IgD-negative memory B cell (primary cell): ENCODE data around the gene EVX2. TPM values are rescaled to one million over a fixed set of nuclear protein-coding genes. Genes with fewer than 3 reads are reported as not detected.

Experiments
- H3K27ac Mint-ChIP-seq, 3 donors: one replicate each; pipeline ENCODE4 v1.8.0; 2020 to 2022; ENCODE audit warnings: mild to moderate bottlenecking in 3 of 3, mixed read lengths in 3 of 3, moderate library complexity in 1 of 3
- H3K27me3 Mint-ChIP-seq: one replicate; pipeline ENCODE4 v1.8.0; 2021; ENCODE audit warnings: mixed read lengths
- H3K36me3 Mint-ChIP-seq: one replicate; pipeline ENCODE4 v1.8.0; 2020; ENCODE audit warnings: mild to moderate bottlenecking, mixed read lengths
- H3K4me1 Mint-ChIP-seq, 3 donors: one replicate each; pipeline ENCODE4 v1.8.0; 2020 to 2022; ENCODE audit warnings: mixed read lengths in 3 of 3, mild to moderate bottlenecking in 1 of 3
- H3K4me3 Mint-ChIP-seq, 4 donors: one replicate each; pipeline ENCODE4 v1.8.0; 2020 to 2022; ENCODE audit warnings: mild to moderate bottlenecking in 4 of 4, mixed read lengths in 4 of 4, moderate library complexity in 3 of 4
- H3K9me3 Mint-ChIP-seq, 3 donors: one replicate each; pipeline ENCODE4 v1.8.0; 2020 to 2021; ENCODE audit warnings: mixed read lengths in 3 of 3, mild to moderate bottlenecking in 1 of 3
- polyA plus RNA-seq: library from polyadenylated mRNA; unstranded; fragments of 300-500 nt; fragmentation: Illumina TruSeq; gene quantifications from one replicate; pipeline ENCODE4 v1.2.3, GENCODE V29; 2021

EVX2 gene
- polyA plus RNA-seq, 1 donor from 2014 or later: not detected

DNA sequence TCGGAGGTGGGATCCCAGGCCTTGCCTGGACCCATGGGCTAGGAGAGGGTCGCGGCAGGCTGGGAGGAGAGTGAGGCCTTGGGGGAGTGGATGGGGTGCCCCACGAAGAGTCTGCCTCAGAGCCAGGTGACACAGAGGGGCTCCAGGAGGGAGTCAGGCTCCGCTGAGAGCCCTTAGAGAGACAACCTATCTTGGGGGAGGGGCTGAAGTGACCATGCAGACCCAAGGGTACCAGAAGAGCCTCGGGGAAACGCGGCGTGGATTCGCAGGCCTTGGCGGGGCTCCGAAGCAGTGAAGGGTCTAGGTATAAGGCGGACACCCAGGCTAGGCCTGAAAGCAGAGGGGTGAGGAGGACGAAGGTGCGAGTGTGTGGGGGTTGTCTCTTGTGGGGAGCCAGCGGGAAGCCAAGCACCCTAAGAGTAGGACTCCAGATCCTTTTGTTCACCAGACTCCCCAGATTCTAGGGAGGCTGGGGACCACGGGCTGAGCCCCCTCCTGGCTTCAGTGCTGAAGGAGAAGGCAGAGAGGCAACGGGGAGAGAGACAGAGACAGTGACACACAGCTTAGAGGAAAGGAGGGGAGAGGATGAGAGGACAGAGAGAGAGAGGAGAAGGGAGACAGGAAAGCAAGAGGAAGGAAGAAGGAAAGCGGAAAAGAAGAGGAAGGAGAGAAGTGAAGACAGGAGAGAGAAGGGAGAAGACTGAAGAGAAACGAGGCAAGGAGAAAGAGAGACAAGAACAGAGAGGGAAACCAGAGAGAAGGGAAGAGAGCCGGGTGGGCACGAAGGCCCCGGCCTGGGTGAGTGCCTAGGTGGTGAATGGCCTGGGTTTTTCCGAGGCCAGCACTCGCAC, 22.2 kb upstream of the EVX2 start:
- Mint-ChIP-seq H3K4me1 (peaks cover 0 to 6% (median 5%) of the 10 kb centered on the region in 3 donors), H3K27ac (peak overlapping the region; percentile 50 to 96 (median 83)), H3K27me3 (peaks cover 66% of the 10 kb centered on the region), H3K9me3 (peaks cover 1 to 18% (median 4%) of the 10 kb centered on the region in 3 donors), H3K36me3 (peaks cover 5% of the 10 kb centered on the region), H3K4me3 (peak overlapping the region in 3 of 4 donors; percentile 50 to 79 (median 73))

DNA sequence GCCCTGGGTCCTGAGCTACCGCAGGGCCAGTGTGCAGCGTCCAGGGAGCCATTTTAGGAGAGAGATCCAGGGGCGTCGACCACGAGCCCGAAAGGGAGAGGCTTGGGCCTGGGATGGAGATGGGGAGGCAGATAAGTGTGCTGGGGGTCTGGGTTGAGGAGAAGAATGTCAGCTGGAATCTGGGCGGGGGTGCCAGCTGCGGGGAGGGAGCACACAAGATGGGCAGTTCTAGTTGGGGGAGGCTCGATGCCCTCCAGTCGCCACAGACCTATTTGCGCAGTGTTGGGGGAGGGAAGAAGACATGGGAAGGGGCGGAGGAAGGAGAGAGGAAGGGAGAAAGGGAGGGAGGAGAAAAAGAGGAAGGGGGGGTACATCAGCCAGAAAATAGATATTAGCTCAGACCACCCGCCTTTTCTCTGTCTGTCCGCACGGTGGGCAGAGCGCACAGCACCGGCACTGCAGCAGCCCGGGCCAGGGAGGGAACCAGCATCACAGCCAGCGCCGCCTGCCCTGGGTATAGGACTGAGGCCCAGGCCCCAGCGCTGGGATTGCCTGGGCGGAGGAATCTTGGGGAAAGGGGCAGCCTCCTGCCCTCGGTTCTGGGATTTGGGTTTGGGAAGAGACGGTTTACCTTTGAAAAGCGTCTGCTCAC, 21.4 kb upstream of the EVX2 start:
- peaks cover 1 to 18% (median 4%) of the 10 kb centered on the region in 3 donors for H3K9me3 Mint-ChIP-seq
- H3K4me3 Mint-ChIP-seq: peak overlapping the region in 1 of 4 donors; percentile 73
- H3K27ac Mint-ChIP-seq: peak overlapping the region in 2 of 3 donors; percentile 41 to 96
- H3K36me3 Mint-ChIP-seq: peaks cover 5% of the 10 kb centered on the region
- H3K27me3 Mint-ChIP-seq: peaks cover 73% of the 10 kb centered on the region
- peaks cover 0 to 6% (median 5%) of the 10 kb centered on the region in 3 donors for H3K4me1 Mint-ChIP-seq

GRCh38 chr2:176104316-176105077, 20.7 kb upstream of the EVX2 start:
- Mint-ChIP-seq H3K4me3 (peak overlapping the region in 1 of 4 donors; percentile 27), H3K4me1 (peaks cover 0 to 6% (median 5%) of the 10 kb centered on the region in 3 donors), H3K36me3 (peaks cover 5% of the 10 kb centered on the region), H3K9me3 (peaks cover 1 to 16% (median 3%) of the 10 kb centered on the region in 3 donors), H3K27ac (peak overlapping the region in 2 of 3 donors; percentile 59 to 96), H3K27me3 (peaks cover 72% of the 10 kb centered on the region)

DNA sequence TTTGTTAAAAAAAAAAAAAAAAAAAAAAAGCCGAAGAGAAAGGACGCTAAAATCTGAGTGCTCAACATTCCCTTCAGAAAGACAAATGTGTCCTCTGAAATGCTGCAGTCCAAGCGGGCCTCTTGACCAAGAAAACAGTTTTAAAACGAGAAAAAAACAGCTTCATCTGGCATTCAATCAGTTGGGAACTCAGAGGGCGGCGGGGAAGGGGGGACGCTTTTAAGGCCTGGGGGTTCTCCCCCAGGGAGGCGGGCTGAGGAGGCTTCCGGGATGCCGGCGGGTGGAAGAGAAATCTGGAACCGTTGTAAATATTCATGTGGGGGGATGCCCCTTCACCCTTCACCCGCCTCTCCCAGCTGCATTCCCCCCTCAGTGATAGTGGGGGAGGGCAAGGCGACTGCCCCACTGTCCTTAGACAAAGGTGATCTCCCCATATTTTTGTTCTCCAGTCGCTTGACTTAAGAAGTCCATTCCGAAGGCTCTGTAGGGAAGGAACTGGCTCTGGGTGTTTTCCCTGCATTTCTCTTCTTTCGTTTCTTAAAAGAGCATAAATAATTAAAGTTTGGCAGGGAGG, 20.1 kb upstream of the EVX2 start:
- Mint-ChIP-seq H3K27me3 (peaks cover 72% of the 10 kb centered on the region), H3K9me3 (peaks cover 0 to 12% (median 1%) of the 10 kb centered on the region in 3 donors), H3K4me1 (peaks cover 0 to 5% (median 3%) of the 10 kb centered on the region in 3 donors), H3K36me3 (peaks cover 2% of the 10 kb centered on the region), H3K27ac (peak overlapping the region in 2 of 3 donors; percentile 80 to 96), H3K4me3 (peak overlapping the region in 1 of 4 donors; percentile 27)

DNA sequence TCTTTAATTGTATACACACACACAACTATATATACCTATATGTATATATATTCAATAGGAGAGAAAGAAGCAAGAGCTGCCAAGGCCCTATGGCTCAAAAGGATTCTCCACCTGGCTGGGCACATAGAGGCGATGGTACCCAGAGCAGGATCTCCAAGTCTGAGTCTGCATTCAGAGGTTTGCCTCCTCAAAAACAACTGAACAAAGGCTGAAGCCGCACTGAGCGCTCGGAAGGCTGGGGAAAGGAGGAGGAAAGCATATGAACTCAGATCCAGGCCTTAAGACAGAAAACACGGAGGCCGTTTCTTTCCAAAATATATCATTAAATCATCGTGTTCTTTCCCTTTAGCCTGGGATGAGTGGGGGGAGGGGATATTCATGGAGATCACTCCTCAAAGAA, 19.4 kb upstream of the EVX2 start:
- H3K27ac Mint-ChIP-seq: peak overlapping the region in 2 of 3 donors; percentile 71 to 87
- peaks cover 0 to 5% (median 3%) of the 10 kb centered on the region in 3 donors for H3K4me1 Mint-ChIP-seq
- peak overlapping the region in 2 of 4 donors; percentile 72 to 77 for H3K4me3 Mint-ChIP-seq
- H3K9me3 Mint-ChIP-seq: peaks cover 0 to 10% (median 1%) of the 10 kb centered on the region in 3 donors
- H3K27me3 Mint-ChIP-seq: peaks cover 74% of the 10 kb centered on the region
- peaks cover 2% of the 10 kb centered on the region for H3K36me3 Mint-ChIP-seq

DNA sequence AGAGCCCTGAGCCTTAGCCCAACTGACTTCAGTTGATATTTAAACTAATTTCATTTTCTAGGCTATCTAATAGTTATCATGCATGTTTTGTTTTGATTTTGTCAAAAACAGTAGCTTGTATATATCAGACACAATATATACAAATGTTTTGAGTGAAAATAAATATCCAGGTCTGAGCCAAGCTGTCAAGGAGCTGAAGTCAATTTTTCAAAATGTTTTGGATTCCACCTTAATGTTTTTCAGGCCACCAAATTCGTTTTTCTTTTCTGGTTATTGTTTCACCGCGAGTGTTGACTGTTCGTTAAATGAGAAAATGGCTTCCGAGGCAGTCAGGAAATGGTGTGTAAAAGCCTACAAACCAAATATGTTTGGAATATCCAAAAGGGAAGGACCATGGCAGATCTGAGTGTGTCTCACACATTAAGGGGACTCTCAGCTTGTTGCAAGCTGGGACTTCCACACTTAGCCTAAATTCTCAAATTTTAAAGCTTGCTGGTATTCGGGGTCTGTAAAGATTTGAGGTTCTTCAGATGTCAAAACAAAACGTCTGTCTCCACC, 18.6 kb upstream of the EVX2 start:
- Mint-ChIP-seq H3K4me1 (peaks cover 0 to 8% (median 5%) of the 10 kb centered on the region in 3 donors), H3K27me3 (peaks cover 81% of the 10 kb centered on the region), H3K9me3 (peaks cover 0 to 10% (median 1%) of the 10 kb centered on the region in 3 donors), H3K27ac (peak overlapping the region in 1 of 3 donors; percentile 87), H3K36me3 (peaks cover 2% of the 10 kb centered on the region), H3K4me3 (peak overlapping the region in 1 of 4 donors; percentile 72)

GRCh38 chr2:176101842-176102241, 18.1 kb upstream of the EVX2 start:
- Mint-ChIP-seq H3K27ac (peak overlapping the region in 1 of 3 donors; percentile 87), H3K4me3 (peak overlapping the region in 1 of 4 donors; percentile 72), H3K9me3 (peaks cover 0 to 10% (median 1%) of the 10 kb centered on the region in 3 donors), H3K4me1 (peaks cover under 1 to 12% (median 5%) of the 10 kb centered on the region in 3 donors), H3K27me3 (peaks cover 83% of the 10 kb centered on the region), H3K36me3 (peaks cover 2% of the 10 kb centered on the region)

DNA sequence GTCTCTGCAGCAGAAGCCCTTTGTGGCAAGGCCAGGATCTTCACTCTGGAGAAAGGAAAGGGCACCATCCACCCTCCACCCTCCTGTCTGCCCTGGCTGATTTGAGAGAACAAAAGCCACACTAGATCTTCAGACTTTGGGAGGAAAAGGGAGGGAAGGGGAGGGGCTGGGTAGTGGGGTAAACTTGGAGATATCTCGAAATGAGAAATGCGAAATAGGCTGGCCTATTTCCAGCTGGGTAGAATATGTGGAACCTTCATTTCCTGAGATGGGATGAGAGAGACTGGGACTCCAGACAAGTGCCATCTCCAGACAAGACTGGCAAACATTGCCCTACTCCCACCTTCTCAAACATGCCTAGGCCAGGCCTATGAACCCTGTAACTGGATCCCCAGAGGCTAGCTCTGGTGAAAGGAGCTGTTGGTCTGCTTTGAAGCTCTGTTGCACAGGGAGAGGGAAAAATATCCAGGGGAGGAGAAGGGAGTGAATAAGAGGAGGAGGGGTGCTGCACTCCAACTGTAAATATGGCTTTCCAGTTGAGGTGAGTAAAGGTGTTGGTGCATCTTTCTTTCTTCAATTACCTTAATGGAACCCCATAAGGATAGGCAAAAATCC, 17.6 kb upstream of the EVX2 start:
- Mint-ChIP-seq H3K36me3 (peaks cover 2% of the 10 kb centered on the region), H3K27me3 (peaks cover 86% of the 10 kb centered on the region), H3K4me3 (peak overlapping the region in 1 of 4 donors; percentile 72), H3K9me3 (peaks cover 0 to 10% (median 1%) of the 10 kb centered on the region in 3 donors), H3K27ac (peak overlapping the region in 1 of 3 donors; percentile 87), H3K4me1 (peaks cover 6 to 15% (median 8%) of the 10 kb centered on the region in 3 donors)

- H3K4me1 Mint-ChIP-seq: peaks cover 8 to 15% (median 9%) of the 10 kb centered on the region in 3 donors
- peaks cover 2% of the 10 kb centered on the region for H3K36me3 Mint-ChIP-seq
- H3K9me3 Mint-ChIP-seq: peaks cover 0 to 7% (median 1%) of the 10 kb centered on the region in 3 donors
- H3K27ac Mint-ChIP-seq: peak overlapping the region in 2 of 3 donors; percentile 46 to 87
- H3K27me3 Mint-ChIP-seq: peaks cover 84% of the 10 kb centered on the region
- peak overlapping the region in 2 of 4 donors; percentile 22 to 53 for H3K4me3 Mint-ChIP-seq
Observed at GRCh38 chr2:176100547-176101140, 16.9 kb upstream of the EVX2 start.

DNA sequence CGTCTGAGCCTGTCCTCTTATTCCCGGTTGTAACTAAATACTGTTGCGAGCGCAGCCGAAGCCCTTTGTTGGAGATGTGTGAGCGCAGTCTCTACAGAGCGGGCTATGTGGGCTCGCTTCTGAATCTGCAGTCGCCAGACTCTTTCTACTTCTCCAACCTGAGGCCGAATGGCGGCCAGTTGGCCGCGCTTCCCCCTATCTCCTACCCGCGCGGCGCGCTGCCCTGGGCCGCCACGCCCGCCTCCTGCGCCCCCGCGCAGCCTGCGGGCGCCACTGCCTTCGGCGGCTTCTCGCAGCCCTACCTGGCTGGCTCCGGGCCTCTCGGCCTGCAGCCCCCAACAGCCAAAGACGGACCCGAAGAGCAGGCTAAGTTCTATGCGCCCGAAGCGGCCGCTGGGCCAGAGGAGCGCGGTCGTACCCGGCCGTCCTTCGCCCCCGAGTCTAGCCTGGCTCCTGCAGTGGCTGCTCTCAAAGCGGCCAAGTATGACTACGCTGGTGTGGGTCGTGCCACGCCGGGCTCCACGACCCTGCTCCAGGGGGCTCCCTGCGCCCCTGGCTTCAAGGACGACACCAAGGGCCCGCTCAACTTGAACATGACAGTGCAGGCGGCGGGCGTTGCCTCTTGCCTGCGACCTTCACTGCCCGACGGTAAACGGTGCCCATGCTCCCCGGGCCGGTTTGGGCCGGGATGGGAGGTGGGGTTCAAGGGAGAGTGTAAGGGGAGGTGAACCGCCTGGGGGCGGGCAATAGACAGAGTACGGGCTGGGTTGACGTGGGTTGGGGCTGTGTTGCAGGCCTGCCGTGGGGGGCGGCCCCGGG, 16.2 kb upstream of the EVX2 start, which contains the start of gene HOXD12:
HOXD12 (plus strand) TSS at position 68 of the 819 bp plus-strand sequence; CDS start at position 75, 7 bp downstream.
- H3K4me3 Mint-ChIP-seq: peak within 1 kb of the TSS in 3 of 4 donors; percentile 22 to 63 (median 53)
- H3K9me3 Mint-ChIP-seq: peaks cover 0 to 5% (median 3%) of the 10 kb centered on the region in 3 donors
- H3K36me3 Mint-ChIP-seq: peaks cover 2% of the 10 kb centered on the region
- peak within 1 kb of the TSS; percentile 71 to 87 (median 80) for H3K27ac Mint-ChIP-seq
- H3K27me3 Mint-ChIP-seq: peaks cover 84% of the 10 kb centered on the region
- peaks cover 5 to 15% (median 12%) of the 10 kb centered on the region in 3 donors for H3K4me1 Mint-ChIP-seq

- peaks cover 2% of the 10 kb centered on the region for H3K36me3 Mint-ChIP-seq
- H3K4me1 Mint-ChIP-seq: peaks cover 4 to 15% (median 12%) of the 10 kb centered on the region in 3 donors
- peak overlapping the region in 2 of 4 donors; percentile 29 to 63 for H3K4me3 Mint-ChIP-seq
- H3K27ac Mint-ChIP-seq: peak overlapping the region in 2 of 3 donors; percentile 39 to 71
- H3K27me3 Mint-ChIP-seq: peaks cover 84% of the 10 kb centered on the region
- H3K9me3 Mint-ChIP-seq: peaks cover 0 to 8% (median 3%) of the 10 kb centered on the region in 3 donors
Observed at GRCh38 chr2:176099159-176099727, 15.5 kb upstream of the EVX2 start.
